ENCODE results near the gene NKG7.
"Not testable (repeated sequence)": the region's sequence is repeated elsewhere in the genome, so short reads cannot be mapped to it uniquely, and the experiment has no call there.

The NKG7 gene

GRCh38 chr19:51372649-51373504 lies at the start of gene NKG7:
TSS of gene NKG7 (minus strand) at chr19:51372654. CDS start at chr19:51372535, 119 bp downstream.
- no peak for DNase-seq

- no peak for DNase-seq
Observed at GRCh38 chr19:51422053-51422448, 49.6 kb upstream of the NKG7 start.

DNA sequence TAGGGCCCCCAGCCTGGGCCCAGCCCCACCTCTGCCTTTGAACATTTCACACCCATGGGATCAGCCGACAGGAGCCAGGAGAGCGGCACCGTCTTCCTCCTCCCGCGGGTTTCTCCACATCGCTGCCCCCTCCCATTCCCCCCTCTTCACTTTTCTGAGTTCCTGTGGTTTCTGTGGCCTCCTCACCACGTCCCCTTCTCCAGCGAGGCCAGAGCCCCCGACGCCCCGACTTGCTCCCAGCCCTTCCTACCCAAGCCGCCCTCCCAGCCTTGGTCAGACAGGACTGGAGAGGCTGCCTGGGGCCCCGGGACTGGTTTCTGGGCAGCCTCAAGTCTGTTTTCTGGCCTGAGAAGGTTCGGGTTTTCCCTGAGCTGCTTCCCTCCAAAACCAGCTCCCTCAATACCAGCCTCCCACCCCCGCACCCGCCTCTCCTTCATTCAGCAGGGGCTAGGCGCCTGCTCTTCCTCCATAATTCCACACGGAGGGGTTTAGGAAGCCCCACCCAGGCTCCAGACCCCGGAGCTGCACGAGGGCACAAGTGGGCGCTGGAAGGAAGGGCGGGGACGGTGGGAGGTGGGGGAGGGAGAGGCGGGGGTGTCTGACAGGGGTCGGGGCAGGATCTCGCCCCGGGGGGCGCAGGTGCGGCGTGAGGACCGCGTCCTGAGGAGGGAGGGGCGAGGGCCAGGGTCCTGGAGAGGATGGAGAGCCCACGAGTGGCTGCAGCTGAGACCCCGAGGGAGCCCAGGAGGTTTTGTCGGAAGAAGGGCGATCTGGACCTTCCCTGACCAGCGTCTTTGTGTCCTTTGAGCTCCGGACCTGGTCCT lies 49.0 kb upstream of the NKG7 start:
- DNase-seq, result no peak

DNA sequence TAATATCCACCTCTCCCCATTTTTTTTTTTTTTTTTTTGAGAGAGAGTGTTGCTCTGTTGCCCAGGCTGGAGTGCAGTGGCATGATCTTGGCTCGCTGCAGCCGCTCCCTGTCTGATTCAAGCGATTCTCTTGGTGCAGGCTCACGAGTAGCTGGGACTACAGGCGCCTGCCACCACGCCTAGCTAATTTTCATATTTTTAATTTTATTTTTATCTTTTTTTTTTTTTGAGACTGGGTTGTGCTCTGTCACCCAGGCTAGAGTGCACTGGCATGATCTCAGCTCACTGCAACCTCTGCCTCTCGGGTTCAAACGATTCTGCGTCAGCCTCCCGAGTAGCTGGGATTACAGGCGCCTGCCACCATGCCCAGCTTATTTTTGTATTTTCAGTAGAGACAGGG lies 48.1 kb upstream of the NKG7 start:
- DNase-seq, result not testable (repeated sequence)

GRCh38 chr19:51418707-51419106 lies 46.3 kb upstream of the NKG7 start:
- no peak for DNase-seq

DNA sequence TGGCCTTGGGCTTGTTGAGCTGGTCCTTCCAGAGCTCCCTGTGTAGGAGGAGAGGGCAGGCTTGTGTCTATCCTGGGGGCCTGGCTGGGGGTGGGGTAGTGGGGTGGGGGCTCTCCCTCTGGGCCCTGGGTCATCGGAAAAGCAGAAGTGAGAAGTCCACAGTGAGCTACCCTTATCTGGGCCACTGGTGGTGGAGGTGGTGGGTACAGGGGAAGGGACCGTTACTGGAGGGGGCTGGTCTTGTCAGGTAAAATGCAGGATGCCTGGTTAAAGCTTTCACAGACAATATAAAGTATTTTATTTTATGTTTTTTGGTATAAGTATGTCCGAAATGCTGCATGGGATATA lies 45.3 kb upstream of the NKG7 start:
- DNase-seq, result no peak

- DNase-seq, result no peak
Observed at GRCh38 chr19:51417107-51417809, 44.8 kb upstream of the NKG7 start, which contains the start of gene SIGLEC10. TSS of gene SIGLEC10 (minus strand) at chr19:51417642. CDS start at chr19:51417581, 61 bp downstream.

DNA sequence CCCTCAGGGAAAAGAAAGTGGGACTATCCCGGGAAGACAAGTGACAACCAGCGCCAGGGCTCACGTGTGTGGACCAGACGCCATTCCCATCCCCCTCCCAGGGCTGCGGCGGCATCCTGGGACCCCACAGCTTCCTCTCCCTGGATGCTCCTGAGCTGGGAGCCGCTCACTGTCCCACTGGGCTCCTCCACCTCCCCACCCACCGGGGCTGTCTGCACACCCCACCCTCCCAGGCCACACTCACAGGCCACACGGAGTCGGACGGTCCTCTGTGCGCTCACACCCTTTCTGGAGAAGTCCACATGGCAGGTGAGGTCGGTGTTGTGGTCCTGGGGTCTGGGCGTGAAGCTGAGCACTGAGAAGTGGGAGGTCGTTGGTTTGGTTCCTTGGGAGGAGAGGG lies 44.0 kb upstream of the NKG7 start:
- DNase-seq, result not testable (repeated sequence)

DNA sequence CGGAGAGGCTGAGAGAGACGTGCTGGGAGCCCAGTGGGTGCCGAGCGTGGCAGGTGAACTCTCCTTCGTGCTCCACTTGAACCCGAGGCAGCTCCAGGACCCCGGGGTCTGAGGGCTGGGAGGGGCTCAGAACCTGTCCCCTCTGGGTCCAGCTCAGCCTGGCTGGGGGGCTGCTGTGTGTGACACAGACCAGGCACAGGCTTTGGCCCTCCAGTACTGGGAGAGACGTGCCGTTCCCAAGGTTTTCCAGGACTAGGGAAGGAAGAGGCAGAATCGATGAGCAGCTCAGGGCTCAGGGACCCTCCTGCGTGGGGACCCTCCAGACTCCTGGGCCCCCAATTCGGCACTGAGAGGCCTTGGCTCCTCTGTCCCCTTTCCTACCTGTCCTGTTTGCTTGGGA lies 42.7 kb upstream of the NKG7 start:
- DNase-seq, result no peak

DNA sequence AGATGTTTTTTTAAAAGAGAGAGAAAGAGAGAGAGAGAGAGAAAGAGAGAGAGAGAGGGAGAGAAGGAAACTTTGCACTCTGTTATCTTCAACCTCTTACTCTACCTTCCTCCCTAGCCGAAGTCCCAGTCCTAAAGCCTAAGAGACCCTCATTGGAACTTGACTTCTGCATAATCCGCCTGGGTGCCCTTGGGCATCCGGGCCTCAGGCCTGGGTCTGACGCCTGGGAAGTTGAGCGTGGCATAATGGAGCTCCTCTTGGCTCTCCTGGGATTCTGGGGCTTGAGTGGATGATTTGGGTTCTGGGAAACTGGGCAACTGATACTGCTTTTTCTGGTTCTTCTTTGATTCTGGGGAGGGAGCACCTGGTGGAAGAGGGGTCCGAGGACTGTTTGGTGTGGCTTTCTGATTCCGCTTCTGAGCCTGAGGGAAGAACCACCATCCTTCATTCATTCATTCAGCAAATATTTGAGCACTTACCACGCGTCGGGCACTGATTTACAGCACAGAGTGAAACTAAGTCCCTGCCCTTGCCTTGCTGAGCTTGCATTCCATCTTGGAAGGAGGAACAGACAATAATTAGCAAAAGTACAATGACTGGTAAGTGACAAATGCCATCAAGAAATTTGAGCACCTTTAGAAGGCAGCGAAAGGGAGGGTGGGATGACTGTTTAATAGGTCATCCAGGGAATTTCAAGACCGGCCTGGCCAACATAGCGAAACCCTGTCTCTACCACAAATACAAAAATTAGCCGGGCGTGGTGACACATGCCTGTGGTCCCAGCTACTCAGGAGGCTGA lies 38.7 kb upstream of the NKG7 start:
- no peak for DNase-seq

DNA sequence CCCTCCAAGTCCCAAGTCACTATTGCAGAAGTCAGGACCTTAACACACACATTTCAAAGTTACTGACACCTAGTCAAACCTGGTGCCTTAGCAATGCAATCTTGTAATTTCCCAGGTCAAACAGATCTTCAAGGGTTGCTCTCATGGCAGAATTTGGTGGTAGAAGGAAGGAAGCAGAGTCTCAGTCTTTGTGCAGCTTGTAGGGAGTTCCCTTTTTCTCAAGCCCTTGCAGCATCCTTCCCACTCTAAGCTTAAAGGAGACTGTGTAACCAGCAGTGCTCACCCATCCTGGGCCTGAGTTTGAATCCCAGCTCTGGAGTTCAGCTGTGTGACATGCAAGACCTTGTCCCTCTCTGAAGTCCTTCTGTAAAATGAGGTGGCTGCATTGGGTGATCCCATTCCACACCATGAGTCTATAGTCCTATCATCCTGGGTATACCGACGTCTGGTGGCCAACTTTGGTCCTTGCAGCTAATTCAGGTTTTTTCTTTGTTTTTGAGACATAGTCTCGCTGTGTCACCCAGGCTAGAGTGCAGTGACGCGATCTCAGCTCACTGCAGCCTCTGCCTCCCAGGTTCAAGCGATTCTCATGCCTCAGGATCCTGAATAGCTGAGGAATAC lies 35.2 kb upstream of the NKG7 start:
- no peak for DNase-seq

- no peak for DNase-seq
Observed at GRCh38 chr19:51402117-51402516, 29.7 kb upstream of the NKG7 start.

GRCh38 chr19:51399936-51400335 lies 27.5 kb upstream of the NKG7 start:
- DNase-seq, result not testable (repeated sequence)

- DNase-seq, result no peak
Observed at GRCh38 chr19:51399231-51399630, 26.8 kb upstream of the NKG7 start.

- DNase-seq, result no peak
Observed at GRCh38 chr19:51398096-51398704, 25.7 kb upstream of the NKG7 start.

DNA sequence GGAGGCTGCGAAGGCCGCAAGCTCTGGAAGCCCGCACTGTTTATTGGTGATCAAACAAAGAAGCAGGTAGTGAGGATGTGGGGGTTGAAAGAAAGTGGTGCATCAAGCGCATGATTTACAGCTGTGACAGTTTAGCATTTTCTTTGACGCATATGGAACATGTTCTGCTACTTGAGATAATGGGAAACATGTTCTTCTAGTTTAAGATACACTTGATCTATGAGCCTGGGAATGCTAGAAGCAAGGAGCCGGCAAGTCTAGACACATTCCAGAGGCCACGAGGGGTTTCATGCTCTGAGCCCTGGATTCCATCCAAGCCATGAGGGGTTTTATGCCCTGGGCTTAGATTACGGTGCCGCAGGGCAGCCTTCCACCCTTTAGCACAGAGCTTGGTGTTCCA lies 25.0 kb upstream of the NKG7 start:
- not testable (repeated sequence) for DNase-seq

- no peak for DNase-seq
Observed at GRCh38 chr19:51396175-51396574, 23.7 kb upstream of the NKG7 start.

DNA sequence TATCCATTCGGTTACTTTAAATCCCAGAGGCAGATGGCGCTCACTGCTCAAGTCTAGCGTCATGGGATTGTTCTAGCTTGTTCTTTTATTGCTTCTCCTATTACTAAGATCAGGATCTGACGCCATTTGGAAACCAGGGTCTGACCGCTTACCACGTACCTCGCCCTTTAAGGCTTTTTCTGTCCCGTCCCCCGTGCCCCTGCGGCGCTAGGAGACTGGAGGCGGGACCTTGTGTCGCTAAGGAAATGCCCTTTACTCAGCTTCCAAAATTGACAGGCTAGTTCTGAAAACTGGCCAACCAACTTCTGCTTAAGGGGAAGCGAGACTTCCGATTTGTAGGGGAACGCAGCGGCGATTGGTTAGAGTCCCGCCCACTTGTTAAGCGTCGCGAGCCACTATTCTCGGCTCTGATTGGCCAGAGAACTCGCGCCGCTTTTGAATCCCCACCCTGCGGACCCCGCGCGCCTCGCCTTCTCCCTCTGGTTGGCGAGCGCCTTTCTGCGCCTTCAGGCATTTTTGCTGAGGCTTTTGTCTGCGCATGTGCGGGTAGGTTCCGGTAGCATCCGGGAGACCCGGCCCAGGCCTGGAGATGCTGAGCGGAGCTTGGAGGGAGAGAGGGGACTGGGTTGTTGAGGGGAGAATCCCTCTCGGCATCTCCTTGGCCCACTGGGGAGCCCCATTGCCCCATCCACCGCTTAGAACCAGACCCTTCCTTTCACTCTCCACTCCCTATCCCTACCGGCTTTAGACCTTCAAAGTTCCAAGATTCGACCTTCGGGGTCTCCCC lies 21.8 kb upstream of the NKG7 start:
- peak; percentile 94 for DNase-seq

DNA sequence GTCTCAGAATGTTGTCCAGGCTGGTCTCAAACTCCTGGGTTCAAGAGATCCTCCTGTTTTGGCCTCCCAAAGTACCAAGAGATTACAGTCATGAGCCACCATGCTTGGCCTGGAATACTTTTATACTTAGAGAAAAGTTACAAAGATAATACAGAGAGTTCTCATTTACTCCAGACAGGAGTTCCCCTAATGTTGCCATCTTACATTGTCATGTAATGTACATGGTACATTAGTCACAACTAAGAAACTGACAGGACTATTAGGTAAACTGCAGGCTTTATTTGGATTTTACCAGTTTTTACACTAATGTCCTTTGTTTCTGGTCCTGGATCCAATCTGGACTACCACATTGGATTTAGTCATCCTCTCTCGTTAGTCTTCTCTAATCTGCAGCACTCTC lies 20.2 kb upstream of the NKG7 start:
- DNase-seq, result no peak

- DNase-seq, result no peak
Observed at GRCh38 chr19:51391073-51391611, 18.7 kb upstream of the NKG7 start.
